Stimulated activated CD8-positive, alpha-beta memory T cell treated with anti-CD3 and anti-CD28 coated beads, Interleukin-4, amount 100 ng/mL, for 24 hours (primary cell): Measurements from ENCODE around the gene GNAI3.

ENCODE experiments used
- DNase-seq: peaks from one replicate; pipeline ENCODE4 v3.0.0-alpha.2; 2020; ENCODE audit warnings: low read depth

The GNAI3 gene

GRCh38 chr1:109624201-109625010 lies 76.0 kb downstream of the GNAI3 start:
- DNase-seq = no peak

DNA sequence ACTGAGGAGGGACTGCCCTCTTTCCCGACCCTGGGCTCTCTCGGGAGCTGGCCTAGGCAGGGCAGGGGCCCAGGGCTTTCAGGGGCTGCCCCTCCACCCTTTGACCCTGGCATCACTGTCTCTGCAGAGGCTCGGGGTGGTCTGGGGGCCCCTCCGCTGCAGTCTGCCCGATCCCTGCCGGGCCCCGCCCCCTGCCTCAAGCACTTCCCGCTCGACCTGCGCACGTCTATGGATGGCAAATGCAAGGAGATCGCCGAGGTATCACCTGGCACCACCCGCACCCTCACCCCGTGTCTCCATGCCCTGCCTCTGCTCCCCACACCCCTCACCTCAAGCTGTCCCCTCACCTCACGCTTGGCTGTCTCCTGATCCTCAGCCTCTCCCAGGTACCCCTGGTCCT lies 76.8 kb downstream of the GNAI3 start:
- no peak for DNase-seq

DNA sequence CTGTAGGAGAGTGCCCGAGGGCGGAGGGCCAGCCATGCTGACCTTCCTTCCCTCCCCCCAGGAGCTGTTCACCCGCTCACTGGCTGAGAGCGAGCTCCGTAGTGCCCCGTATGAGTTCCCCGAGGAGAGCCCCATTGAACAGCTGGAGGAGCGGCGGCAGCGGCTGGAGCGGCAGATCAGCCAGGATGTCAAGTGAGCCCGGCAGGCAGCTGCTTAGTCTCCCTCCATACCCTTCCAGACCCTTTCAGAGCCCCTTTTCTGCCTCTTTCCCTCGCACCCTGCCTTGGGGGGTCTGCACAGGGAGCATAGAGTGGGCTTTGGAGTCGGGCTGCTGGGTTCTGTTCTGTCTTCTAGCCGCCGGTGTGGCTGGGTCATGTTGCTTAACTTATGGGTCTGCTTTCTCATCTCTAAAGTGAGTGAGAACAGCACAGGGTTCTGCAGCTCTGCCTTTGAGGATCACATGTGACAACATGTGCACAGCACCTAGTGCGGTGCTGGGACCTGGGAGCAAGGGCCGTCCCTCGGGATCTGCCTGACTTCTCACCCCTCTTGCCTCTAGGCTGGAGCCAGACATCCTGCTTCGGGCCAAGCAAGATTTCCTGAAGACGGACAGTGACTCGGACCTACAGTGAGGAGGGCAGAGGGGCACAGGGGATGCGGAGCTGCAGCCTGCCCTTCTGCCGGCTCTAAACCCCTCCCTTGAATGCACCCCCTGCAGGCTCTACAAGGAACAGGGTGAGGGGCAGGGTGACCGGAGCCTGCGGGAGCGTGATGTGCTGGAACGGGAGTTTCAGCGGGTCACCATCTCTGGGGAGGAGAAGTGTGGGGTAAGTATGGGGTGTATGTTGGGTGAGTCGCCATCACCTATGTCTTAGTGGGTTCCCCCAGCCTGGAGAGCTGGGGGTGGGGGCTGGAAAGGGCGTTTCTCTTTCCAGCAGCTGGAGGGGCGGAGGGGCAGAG lies 77.5 kb downstream of the GNAI3 start:
- DNase-seq = no peak

DNA sequence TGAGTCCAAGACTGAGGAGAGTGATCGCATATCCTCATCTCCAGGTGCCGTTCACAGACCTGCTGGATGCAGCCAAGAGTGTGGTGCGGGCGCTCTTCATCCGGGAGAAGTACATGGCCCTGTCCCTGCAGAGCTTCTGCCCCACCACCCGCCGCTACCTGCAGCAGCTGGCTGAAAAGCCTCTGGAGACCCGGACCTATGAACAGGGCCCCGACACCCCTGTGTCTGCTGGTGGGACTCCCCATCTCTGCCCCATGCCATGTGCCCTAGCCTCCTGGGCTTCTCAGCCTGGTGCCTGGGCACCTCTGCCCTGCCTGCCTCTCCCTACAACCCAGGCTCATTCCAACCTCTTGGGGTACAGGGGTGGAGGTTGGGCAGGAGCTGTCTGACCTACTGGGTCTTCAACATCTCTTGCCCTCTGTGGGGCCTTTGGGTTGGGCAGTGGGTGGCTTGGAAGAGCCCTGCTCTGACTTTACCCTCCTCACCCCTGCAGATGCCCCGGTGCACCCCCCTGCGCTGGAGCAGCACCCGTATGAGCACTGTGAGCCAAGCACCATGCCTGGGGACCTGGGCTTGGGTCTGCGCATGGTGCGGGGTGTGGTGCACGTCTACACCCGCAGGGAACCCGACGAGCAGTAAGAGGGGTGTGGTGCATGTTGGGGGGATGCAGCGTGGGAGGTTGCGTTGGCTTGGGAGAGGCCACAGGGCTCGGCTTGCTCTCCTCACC lies 78.4 kb downstream of the GNAI3 start:
- no peak for DNase-seq

DNA sequence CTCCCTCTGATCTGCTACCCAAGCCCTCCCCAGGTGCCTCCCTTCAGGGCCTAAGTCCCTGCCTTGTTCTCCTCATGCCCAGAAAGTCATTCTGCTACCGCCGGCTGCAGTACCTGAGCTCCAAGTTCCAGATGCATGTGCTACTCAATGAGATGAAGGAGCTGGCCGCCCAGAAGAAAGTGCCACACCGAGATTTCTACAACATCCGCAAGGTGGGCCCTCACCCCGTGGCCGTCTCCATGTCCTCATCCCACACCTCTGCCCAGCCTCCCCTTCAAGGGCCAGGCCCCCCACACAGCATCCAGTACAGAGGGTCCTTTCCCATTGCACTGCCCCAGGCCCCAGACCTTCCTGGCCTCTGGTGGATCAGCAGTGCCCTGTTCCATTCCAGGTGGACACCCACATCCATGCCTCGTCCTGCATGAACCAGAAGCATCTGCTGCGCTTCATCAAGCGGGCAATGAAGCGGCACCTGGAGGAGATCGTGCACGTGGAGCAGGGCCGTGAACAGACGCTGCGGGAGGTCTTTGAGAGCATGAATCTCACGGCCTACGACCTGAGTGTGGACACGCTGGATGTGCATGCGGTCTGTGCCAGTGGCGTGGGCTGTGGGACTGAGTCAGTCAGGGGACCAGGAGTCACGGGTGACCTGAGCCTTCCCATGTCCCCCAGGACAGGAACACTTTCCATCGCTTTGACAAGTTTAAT lies 79.4 kb downstream of the GNAI3 start:
- DNase-seq = no peak

DNA sequence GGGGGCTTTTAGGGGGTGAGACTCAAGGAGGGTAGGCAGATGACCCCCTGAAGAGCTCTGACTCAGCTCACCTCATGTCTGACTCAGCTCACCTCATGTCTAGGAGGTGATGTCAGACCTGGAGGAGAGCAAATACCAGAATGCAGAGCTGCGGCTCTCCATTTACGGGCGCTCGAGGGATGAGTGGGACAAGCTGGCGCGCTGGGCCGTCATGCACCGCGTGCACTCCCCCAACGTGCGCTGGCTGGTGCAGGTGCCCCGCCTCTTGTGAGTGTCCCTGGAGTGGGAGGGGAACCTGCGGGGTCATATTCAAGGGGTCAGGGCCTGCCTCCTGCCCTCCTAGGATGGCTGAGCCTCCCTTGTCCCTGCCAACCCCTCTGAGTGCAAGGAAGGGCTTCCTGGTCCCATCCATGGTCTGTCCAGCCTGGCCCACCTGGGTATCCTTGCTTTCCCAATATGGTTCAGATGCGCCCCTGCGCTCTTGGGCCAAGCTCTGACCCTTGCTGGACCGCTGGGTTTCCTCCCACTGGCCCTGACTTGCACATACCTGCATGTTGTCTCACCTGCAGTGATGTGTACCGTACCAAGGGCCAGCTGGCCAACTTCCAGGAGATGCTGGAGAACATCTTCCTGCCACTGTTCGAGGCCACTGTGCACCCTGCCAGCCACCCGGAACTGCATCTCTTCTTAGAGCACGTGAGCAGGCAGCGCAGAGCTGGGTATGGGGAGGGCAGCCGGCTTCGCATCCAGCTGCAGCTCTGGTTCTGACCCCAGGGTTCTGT lies 80.3 kb downstream of the GNAI3 start:
- DNase-seq = no peak

GRCh38 chr1:109629372-109630030 lies 81.1 kb downstream of the GNAI3 start:
- no peak for DNase-seq

DNA sequence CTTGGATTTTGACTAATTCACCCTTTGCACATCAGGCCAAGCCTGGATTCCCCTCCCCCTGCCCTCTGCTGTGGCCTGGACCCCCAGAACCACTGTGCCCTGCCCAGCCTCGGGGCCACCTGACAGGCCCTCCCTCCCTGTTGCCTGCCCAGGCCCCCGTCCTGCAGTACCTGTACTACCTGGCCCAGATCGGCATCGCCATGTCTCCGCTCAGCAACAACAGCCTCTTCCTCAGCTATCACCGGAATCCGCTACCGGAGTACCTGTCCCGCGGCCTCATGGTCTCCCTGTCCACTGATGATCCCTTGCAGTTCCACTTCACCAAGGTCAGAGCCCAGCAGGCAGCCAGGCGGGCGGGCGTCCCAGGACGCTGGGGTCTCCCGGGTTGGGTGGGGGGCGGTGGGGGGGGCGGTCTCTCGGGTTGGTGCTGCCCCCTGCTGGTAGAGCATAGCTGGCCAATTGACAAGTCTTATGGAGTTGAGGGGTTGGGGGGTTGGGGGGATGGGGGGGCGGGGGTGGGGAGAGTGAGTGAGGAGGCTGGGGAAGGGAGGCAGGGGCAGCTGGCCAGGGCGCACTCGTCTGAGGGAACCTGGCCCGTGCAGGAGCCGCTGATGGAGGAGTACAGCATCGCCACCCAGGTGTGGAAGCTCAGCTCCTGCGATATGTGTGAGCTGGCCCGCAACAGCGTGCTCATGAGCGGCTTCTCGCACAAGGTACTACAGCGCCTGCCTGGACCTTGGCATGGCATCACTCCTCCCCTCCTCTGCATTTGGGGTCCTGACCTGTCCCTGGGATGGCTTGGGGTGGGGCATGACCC lies 81.9 kb downstream of the GNAI3 start:
- DNase-seq = no peak

DNA sequence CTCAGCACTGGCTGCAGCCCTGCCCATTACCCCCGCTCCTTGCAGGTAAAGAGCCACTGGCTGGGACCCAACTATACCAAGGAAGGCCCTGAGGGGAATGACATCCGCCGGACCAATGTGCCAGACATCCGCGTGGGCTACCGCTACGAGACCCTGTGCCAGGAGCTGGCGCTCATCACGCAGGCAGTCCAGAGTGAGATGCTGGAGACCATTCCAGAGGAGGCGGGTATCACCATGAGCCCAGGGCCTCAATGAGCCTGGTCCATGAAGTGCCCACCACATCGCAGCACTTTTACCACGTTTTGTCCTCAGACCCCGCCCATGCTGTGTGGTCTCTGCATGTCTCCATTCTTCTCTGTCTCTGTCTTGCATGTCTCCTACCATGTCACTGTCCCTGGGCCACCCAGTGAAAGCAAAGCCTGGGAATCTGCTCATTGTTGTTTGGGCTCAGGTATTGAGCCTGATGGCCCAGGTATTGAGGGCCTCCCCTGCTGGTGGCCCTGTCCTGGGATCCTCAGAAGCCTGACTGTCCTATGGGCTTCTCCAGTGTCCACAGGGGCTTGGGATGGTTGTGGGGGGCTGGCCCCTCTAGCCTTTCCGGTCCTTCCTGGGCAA lies 82.6 kb downstream of the GNAI3 start:
- DNase-seq = no peak

DNA sequence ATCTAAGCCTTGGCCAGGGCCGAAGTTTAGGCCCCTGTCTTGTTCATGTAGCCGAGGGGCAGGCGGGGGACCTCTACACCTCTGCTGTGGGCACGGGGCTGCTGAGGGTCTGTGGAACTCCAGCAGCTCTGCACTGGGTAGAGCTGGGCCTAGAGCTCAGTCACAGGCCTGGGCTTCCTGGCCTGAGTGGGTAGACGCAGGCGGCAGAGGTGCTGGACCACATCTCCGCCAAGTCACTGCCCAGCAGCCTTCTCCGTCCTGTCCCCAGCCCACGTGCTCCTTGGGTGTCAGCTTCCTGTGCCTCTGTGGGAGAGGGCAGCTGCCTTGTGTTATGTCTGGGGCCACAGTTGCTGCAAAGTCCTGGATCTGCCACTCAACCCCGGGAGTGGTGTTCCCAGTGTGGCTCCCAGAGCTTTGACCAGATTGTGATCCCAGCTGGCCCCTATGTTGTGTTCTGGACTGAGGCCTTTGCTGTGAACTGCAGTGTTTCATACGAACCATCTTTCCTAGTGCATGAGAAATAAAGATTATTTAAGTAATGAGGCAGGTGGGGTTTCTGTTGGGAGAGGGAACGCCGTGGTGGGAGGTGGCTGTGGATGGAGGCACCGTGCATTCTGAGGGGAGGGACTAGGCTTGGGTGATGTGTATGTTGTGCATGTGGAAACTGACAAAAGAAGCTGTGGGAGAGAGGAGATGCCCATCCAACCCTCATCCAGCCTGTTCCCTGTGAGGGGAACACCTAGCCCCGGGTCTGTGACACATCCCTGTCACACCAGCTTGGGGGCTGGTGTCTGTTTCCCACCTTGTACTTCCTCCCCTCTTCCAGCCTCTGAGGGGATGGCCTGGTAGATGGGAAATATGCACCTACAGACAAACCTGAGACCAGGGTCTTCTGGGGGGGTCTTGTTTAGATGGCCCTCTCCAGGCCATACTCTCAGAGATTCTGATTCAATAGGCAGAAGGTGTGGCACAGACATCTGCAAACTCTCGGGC lies 83.4 kb downstream of the GNAI3 start:
- DNase-seq = no peak

GRCh38 chr1:109632671-109633346 lies 84.4 kb downstream of the GNAI3 start:
- DNase-seq = no peak

DNA sequence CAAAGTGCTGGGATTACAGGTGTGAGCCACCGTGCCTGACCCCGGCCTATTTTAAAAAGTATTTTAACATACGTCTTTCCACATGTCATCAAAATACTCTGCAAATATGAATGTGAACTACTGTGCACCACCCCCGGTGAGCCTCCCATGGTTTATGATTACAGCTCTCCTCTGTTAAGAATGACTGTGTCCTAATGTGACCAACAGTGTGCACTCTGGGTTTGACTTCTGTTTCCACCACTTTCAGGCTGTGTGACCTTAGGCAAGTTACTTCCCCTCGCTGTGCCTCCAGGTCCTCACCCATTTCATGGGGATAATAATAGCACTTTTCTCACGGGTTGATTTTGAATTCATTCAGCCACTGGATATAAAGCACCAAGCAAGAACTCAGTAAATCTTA lies 85.9 kb downstream of the GNAI3 start:
- DNase-seq = no peak

DNA sequence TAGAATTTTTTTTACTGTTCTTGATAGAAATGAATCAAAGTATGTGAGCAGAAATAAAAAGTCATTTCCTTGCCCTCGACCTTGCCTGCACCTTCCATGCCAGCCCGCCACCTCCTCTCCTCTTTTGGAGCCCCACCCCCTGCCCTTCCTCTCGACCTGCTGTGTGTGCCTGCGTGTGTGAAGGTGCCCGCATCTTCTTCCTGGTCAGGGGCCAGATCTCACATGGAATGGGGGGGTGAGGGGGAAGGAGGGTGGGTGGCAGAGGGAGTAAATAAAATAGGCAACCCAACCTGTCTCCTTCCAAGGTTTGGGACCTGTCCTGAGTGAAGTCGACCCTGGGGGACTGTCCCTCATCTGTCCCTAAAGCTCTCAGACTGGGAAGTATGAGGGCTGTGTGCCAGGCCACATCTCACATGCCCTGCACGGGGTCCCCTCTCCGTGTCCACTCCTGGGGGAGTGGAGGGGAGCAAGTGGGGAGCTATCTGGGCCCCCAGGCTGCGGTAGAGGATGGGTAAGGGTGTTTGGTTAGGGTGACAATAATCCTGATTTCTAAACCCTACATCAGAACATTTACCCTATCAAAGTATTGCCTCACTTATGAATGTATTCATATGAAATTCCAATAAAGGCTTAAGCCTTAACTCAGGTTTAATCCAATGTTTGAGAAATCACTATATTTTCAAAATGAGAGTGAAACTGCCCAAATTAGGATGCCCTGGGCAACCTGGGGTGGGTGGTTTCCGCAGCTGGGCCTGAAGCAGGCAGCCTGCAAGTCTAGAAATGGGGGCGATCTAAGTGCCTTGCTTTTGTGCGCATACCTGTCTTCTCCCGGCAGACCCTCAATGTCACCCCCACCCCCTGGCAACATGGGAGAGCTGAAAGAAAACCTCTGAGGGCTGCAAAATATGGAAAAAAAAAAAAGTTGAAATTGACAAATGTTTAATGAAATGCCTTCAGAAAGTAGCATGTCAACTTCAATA lies 86.6 kb downstream of the GNAI3 start:
- no peak for DNase-seq

DNA sequence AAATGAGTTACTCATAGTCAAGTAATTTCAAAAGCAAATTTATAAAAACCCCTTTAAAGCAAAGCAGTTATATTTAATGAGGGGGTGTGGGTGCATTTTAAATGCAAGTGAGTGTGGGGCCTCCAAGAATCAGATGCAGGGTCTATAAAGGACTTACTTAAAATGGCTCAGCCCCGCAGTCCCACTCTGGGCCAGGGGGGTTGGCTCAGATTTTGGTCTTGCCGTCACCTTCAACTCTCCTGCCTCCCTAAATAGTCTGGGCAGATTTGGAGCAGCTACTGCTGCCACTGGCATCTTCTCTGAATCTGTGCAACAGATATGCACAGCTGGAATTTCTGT lies 87.4 kb downstream of the GNAI3 start:
- no peak for DNase-seq

DNA sequence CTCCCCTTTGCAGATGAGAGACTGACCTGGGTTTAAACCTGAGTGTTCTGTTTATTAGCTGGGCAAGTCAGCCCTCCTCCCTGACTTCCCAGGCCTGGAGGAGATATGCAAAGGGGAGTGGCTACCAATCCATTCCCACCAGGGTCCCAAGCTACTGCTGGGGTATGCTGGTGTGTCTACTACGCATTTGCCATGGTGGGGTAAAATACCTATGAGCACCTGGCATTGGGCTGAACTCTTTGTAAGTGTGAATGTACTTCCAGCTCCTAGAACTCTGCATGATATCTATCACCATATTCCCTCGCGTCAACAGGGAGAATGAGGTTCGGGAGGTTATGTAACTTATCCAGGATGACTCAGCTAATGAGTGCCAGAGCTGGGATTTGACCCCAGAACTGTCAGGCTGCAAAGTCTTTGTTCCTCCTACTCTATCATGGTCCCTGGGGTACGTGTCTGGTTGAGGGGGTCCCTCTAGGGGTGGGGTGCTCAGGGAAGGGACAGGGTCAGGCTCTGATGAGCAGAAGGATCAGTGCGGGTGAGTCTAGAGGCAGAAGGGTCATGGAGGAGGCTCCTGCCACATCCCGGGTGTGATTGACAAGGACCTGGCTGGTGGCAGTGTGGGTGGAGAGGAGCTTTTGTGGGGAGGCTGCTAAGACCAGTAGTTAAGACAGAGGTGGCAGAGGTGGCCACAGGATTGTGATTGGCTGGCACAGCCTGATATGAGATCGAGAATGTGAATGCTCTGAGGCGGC lies 88.0 kb downstream of the GNAI3 start:
- no peak for DNase-seq
